ENCODE results near the gene SIPA1L2.

- TF ChIP-seq GATA2 (IDR thresholded peaks at IDR 0.05; ENCODE audit: low read depth, low read length) (no peak), GATA3 (IDR thresholded peaks at IDR 0.05; ENCODE audit: low read depth, low read length) (no peak)
Observed at GRCh38 chr1:232675260-232675659, 45.3 kb upstream of the SIPA1L2 start.

Measured in SH-SY5Y (cell line).